GM12872 (cell line): Measurements from ENCODE around the gene PHPT1.

Experiments used
- TF ChIP-seq, protein P1 (sequence below): IDR thresholded peaks from 3 replicates; pipeline ENCODE4 v1.5.1; 2011; ENCODE audit warnings: low read depth, mild to moderate bottlenecking, low read length, moderate library complexity; ENCODE audit not compliant: insufficient read depth

Gene PHPT1

DNA sequence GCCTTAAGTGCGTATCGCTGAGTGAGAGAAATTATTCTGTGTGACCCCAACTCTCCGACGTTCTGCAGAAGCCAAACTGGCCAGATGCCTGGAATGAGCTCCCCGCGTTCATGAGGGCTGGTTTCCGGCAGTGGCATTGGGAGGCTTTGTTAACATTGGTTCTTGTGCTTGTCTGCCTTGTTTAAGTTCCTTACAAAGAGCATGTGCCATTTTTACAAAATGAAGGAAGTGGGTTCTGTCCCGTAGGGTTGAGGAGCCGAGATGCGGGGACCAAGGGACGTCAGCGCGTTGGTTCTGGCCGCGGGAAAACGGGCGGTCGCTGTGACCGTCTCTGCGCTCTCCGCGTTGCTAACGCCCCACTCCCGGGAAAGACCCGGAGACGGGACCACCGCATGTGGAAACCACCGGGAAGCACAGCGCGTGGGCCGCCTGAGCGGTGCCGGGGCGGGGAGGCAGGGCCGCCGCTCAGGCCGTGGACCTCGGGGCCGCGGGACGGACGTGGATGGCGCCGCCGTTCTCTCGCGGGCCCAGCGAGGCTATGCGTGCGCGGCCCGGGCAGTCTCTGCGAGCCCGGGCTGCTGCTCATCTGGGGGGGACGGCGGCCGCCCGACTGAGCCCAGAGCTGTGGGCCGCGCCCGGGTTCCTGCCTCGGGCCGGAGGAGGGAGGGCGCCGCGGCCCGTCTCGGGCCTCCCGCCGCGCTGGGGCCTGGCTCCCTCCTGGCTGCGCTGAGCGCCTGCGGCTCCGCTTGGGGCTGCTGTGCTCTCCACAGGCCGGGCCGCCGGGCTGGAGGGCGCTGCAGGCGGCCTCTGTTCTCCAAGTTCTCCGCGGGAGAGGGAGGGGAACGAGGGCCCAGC, 28.0 kb upstream of the PHPT1 start:
- TF ChIP-seq, protein P1, sequence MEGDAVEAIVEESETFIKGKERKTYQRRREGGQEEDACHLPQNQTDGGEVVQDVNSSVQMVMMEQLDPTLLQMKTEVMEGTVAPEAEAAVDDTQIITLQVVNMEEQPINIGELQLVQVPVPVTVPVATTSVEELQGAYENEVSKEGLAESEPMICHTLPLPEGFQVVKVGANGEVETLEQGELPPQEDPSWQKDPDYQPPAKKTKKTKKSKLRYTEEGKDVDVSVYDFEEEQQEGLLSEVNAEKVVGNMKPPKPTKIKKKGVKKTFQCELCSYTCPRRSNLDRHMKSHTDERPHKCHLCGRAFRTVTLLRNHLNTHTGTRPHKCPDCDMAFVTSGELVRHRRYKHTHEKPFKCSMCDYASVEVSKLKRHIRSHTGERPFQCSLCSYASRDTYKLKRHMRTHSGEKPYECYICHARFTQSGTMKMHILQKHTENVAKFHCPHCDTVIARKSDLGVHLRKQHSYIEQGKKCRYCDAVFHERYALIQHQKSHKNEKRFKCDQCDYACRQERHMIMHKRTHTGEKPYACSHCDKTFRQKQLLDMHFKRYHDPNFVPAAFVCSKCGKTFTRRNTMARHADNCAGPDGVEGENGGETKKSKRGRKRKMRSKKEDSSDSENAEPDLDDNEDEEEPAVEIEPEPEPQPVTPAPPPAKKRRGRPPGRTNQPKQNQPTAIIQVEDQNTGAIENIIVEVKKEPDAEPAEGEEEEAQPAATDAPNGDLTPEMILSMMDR: no peak

DNA sequence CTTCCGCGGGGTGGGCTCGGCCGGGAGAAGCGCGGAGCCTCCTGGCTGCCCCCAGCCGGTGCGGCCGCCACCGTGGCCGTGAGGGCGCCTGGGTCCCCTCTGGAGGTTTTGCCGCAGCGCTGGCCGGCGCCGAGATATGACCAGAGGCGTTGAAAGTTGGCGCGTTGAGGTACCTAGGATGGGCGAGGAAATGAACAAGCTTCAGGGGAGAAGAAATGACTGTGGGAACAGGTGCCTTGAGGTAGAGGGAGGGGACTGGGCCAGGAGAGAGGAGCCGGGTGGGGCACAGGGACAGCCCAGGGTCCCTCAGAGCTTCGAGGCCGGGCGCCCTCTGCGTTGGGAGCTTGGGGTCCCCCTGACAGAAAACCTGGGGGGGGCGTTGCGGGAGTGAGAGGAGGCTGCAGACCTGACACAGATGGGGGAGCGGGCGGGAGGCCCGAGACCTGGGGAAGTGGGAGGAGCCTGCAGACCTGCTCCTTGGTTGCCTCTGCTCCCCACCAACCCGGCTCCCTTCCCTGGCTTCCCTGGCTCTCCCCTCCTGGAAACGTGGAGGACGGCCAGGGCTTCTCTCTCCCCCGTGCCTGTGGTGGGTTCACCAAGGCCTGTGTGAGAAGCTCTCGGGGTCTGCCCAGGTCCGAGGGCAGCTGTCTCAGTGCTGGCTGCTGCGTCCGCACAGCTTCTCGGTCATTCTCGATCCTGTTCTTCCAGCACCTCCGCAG, 27.2 kb upstream of the PHPT1 start:
- TF ChIP-seq, protein P1: no peak

DNA sequence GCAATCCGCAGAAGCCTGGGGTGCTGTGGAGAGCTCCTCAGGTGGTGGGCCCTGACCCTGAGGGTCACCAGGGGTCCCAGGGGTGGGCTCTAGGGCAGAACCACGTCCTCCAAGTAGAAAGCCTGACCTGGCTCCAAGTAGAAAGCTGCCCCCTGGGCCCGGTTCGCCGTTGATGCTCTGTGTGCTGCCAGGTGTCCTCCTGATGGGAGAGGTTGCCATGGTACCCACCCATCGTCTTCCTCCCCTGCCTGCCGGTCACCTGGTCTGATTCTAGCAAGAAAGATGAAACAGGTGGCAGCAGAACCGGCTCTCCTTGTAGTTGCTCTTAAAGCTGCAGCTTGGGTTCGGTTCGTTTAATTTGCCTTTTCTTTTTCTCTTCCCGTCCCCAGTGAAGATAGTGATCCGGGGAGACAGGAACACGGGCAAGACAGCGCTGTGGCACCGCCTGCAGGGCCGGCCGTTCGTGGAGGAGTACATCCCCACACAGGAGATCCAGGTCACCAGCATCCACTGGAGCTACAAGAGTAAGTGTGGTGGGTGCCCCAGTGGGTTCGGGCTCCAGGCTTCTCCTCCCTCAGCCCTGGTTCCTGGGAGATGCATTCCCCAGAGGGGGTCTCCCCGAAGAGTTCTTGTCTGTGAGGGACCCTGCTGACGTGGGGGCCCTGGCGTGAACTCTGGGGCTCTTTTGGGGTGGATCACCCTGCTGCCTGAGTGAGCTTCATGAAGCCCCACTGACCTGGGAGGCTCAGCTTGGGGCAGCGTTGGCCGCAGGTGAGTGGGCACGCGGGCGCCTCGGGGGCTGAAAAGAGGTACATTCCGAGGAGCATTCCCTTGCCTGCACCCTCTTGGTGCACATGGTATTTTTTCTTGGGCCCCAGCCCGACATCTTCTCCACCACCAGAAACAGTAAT, 25.8 kb upstream of the PHPT1 start:
- TF ChIP-seq, protein P1: no peak

DNA sequence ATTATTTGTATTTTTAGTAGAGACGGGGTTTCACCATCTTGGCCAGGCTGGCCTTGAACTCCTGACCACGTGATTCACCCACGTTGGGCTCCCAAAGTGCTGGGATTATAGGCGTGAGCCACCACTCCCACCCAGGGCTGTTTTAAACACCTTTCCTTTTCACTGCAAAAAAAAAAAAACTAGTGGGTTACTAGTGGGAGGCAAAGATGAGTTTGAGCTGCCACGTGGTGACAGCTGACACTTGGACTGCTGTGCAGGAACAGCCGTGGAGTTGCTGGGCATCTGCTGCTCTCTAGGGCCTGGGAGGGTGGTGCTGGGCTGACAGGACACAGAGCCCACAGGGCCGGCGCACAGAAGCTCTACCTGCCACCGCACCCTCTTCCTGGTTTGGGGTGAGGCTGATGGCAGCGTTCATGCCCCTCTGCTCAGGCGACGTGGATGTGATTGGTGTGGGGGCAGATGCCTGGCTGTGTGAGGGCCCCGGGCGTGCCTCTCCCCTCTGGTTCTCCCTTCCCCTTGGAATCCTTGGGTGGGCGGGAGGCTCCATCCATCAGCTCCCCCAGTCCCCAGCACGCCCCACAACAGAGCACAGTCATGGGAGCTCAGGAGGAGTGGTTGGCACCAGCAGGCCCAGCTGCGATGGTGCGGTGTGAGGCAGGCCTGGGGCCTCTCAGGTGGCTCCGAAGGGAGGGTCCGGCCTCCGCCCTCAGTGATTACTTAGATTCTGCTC, 24.5 kb upstream of the PHPT1 start:
- TF ChIP-seq, protein P1: no peak

DNA sequence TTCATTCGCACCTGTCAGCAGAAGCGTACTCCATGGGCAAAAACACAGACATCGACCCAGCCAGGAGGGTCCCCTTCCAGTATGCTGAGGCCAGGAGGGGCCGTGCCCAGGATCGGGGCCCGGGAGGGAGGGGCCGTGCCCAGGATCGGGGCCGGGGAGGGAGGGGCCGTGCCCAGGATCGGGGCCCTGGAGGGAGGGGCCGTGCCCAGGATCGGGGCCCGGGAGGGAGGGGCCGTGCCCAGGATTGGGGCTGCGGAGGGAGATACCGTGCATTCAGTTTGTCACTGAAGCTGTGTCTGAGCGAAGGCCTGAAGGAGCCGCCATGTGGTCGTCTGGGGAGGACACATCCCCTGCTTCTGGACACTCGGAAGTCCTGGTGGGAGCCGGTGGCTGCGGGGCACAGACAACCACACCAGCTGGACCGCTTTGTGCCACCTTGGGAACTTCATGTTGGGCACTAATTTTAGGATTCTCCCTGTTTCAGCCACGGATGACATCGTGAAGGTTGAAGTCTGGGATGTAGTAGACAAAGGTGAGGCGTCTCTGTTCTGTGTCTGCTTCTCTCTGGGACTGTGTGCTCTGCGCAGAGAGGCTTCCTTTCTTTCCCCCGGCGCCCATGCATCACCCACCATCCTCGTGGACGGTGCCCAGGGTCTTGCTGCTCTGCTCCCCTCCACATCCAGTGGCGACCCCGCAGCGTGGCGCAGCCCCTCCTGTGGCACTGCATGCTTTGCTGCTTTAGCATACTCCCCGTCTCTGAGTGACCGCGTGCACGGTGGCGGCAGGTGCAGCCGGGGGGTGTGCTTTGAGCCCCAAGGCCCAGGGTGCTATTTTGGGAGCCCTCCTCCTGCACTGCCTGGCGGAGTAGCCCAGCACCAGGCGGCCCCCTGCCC, 23.7 kb upstream of the PHPT1 start:
- TF ChIP-seq, protein P1: no peak

DNA sequence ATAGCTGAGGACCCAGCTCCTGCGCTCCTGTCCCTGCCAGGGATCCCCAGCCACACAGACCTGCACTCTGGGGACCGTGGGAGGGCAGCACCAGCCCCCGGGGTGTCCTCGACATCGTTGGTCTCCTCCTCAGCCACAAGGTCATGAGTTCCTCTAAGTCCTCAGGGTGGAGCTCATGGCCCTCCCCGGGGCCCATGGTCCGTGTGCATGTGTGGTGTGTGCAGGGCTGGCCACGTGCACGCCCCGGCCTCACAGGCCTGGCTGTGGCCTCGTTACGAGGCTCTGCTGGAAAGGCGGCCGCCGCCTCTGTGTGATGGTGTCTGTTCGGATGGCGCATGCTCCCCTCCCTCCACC, 23.0 kb upstream of the PHPT1 start:
- TF ChIP-seq, protein P1: no peak
